HepG2 (cell line): Measurements from ENCODE around the gene PDLIM5. TPM values are rescaled to one million over a fixed set of nuclear protein-coding genes. Genes with fewer than 3 reads are reported as not detected.

ENCODE experiments used
- ATM ChIP-seq: fragments of 450-650 bp; IDR thresholded peaks from 2 replicates; pipeline ENCODE4 v1.7.1; 2017; ENCODE audit warnings: mild to moderate bottlenecking, borderline replicate concordance
- CEBPG ChIP-seq: IDR thresholded peaks from 2 replicates; pipeline ENCODE4 v1.6.1; 2016
- CENPT ChIP-seq: sonication (generic); formaldehyde crosslinking; IDR thresholded peaks from 2 replicates; pipeline ENCODE4 v1.8.0; 2022; ENCODE audit warnings: low read depth, mild to moderate bottlenecking, moderate library complexity, missing genetic modification reagents
- GATAD2A ChIP-seq: IDR thresholded peaks from 2 replicates; pipeline ENCODE4 v1.6.1; 2016
- HOXA7 ChIP-seq: sonication (generic); formaldehyde crosslinking; IDR thresholded peaks from 2 replicates; pipeline ENCODE4 v1.8.1; 2022; ENCODE audit warnings: mild to moderate bottlenecking, missing genetic modification reagents, moderate library complexity
- KLF12 ChIP-seq: sonication (generic); formaldehyde crosslinking; IDR thresholded peaks from 2 replicates; pipeline ENCODE4 v1.4.0; 2020; ENCODE audit warnings: missing genetic modification reagents, borderline replicate concordance
- MED1 ChIP-seq: sonication (generic); formaldehyde crosslinking; IDR thresholded peaks from 2 replicates; pipeline ENCODE4 v1.4.0; 2020; ENCODE audit warnings: missing genetic modification reagents
- MED8 ChIP-seq: sonication (generic); formaldehyde crosslinking; IDR thresholded peaks from 2 replicates; pipeline ENCODE4 v1.8.1; 2023; ENCODE audit warnings: mild to moderate bottlenecking, missing genetic modification reagents; ENCODE audit not compliant: insufficient replicate concordance
- POGK ChIP-seq: sonication (generic); formaldehyde crosslinking; conservative IDR thresholded peaks from 2 replicates; pipeline ENCODE4 v1.8.0; 2022; ENCODE audit warnings: mild to moderate bottlenecking, moderate library complexity, missing genetic modification reagents
- RELA ChIP-seq: sonication (generic); formaldehyde crosslinking; IDR thresholded peaks from 2 replicates; pipeline ENCODE4 v1.4.0; 2020; ENCODE audit warnings: missing genetic modification reagents
- RNF219 ChIP-seq: sonication (generic); formaldehyde crosslinking; IDR thresholded peaks from 2 replicates; pipeline ENCODE4 v1.5.0; 2020; ENCODE audit warnings: mild to moderate bottlenecking, missing genetic modification reagents
- SAP130 ChIP-seq: IDR thresholded peaks from 2 replicates; pipeline ENCODE4 v1.6.1; 2016; ENCODE audit warnings: low read depth
- SRSF4 ChIP-seq: fragments of 200-400 bp; formaldehyde crosslinking; IDR thresholded peaks from one replicate; pipeline ENCODE4 v1.6.1; 2018; ENCODE audit warnings: mild to moderate bottlenecking, low read depth, low read length, moderate library complexity; ENCODE audit not compliant: poor library complexity, severe bottlenecking
- SYNCRIP ChIP-seq: fragments of 200-400 bp; formaldehyde crosslinking; IDR thresholded peaks from 2 replicates; pipeline ENCODE4 v1.6.1; 2018; ENCODE audit warnings: mild to moderate bottlenecking, low read depth, low read length; ENCODE audit not compliant: insufficient read depth
- TERF1 ChIP-seq: sonication (generic); formaldehyde crosslinking; IDR thresholded peaks from 2 replicates; pipeline ENCODE4 v1.8.0; 2022; ENCODE audit warnings: mild to moderate bottlenecking, missing genetic modification reagents, moderate library complexity
- ZIK1 ChIP-seq: sonication (generic); formaldehyde crosslinking; IDR thresholded peaks from 2 replicates; pipeline ENCODE4 v1.5.0; 2020; ENCODE audit warnings: mild to moderate bottlenecking, low read depth, missing genetic modification reagents, borderline replicate concordance
- ZNF17 ChIP-seq: sonication (generic); formaldehyde crosslinking; IDR thresholded peaks from 2 replicates; pipeline ENCODE4 v1.5.0; 2020; ENCODE audit warnings: mild to moderate bottlenecking, missing genetic modification reagents
- ZNF225 ChIP-seq: sonication (generic); formaldehyde crosslinking; IDR thresholded peaks from 2 replicates; pipeline ENCODE4 v1.4.0; 2020; ENCODE audit warnings: mild to moderate bottlenecking, missing genetic modification reagents
- ZNF329 ChIP-seq: sonication (generic); formaldehyde crosslinking; IDR thresholded peaks from 2 replicates; pipeline ENCODE4 v1.9.0; 2021; ENCODE audit warnings: low read depth, mild to moderate bottlenecking, missing genetic modification reagents
- ZNF33B ChIP-seq: sonication (generic); formaldehyde crosslinking; IDR thresholded peaks from 2 replicates; pipeline ENCODE4 v1.5.1; 2020; ENCODE audit warnings: mild to moderate bottlenecking, missing genetic modification reagents
- ZNF567 ChIP-seq: sonication (generic); formaldehyde crosslinking; IDR thresholded peaks from 2 replicates; pipeline ENCODE4 v1.8.1; 2023; ENCODE audit warnings: mild to moderate bottlenecking, missing genetic modification reagents, borderline replicate concordance
- ZNF597 ChIP-seq: sonication (generic); formaldehyde crosslinking; IDR thresholded peaks from 2 replicates; pipeline ENCODE4 v1.5.0; 2020; ENCODE audit warnings: missing genetic modification reagents
- ZNF782 ChIP-seq: sonication (generic); formaldehyde crosslinking; IDR thresholded peaks from 2 replicates; pipeline ENCODE4 v1.4.0; 2020; ENCODE audit warnings: missing genetic modification reagents, mild to moderate bottlenecking, borderline replicate concordance
- ZNF790 ChIP-seq: sonication (generic); formaldehyde crosslinking; IDR thresholded peaks from 2 replicates; pipeline ENCODE4 v1.8.0; 2022; ENCODE audit warnings: missing genetic modification reagents, mild to moderate bottlenecking, borderline replicate concordance
- polyA plus RNA-seq, 8 experiments: library from polyadenylated mRNA; depleted of rRNA in 3 of 8; stranded (reverse) in 7 of 8; unstranded in 1 of 8; fragments of >200 nt; fragmentation: Illumina TruSeq in 4 of 8; extraction: Trizol in 4 of 8; gene quantifications; 2 replicates each; pipeline versions ENCODE4 v1.2.1 to v1.2.3, GENCODE V29; 2011 to 2016; ENCODE audit warnings: low read depth in 4 of 8, missing spikeins in 1 of 8, mixed read lengths in 1 of 8; ENCODE audit not compliant: insufficient read depth in 1 of 8
- total RNA-seq, 5 experiments: library from RNA; depleted of rRNA; stranded (reverse); fragments of >200 nt; fragmentation: Illumina TruSeq; extraction: Trizol; gene quantifications; 2 replicates each; pipeline ENCODE4 v1.2.3, GENCODE V29; 2016; ENCODE audit warnings: low read depth in 1 of 5

The PDLIM5 gene
- total and polyA plus RNA-seq, 2 of the 13 experiments (the other 11 are each of a cell fraction or from before 2014, with no cell fraction given): 52.8 to 119 TPM

GRCh38 chr4:94428884-94429283 lies 22.9 kb upstream of the PDLIM5 start (continued):
- TF ChIP-seq TERF1 (CRISPR knock-in tag): no peak
- TF ChIP-seq ZNF597 (CRISPR knock-in tag): no peak
- peak; percentile 97 for TF ChIP-seq GATAD2A (CRISPR knock-in tag)
- TF ChIP-seq ZNF329 (CRISPR knock-in tag): no peak
- TF ChIP-seq ZNF567: no peak
- TF ChIP-seq MED1 (CRISPR knock-in tag): peak; percentile 91
- no peak for TF ChIP-seq SRSF4
- TF ChIP-seq POGK (CRISPR knock-in tag): no peak
- TF ChIP-seq SAP130 (CRISPR knock-in tag): peak; percentile 77
- TF ChIP-seq CENPT (CRISPR knock-in tag): no peak
- no peak for TF ChIP-seq ATM
- no peak for TF ChIP-seq ZNF782 (CRISPR knock-in tag)
- no peak for TF ChIP-seq HOXA7
- TF ChIP-seq SYNCRIP: no peak
- TF ChIP-seq ZNF225: no peak
- no peak for TF ChIP-seq RNF219 (CRISPR knock-in tag)
- no peak for TF ChIP-seq ZNF33B (CRISPR knock-in tag)
- TF ChIP-seq ZIK1 (CRISPR knock-in tag): no peak
- no peak for TF ChIP-seq ZNF790 (CRISPR knock-in tag)
- peak; percentile 40; the same call in 1 of the 2 replicates for TF ChIP-seq CEBPG (CRISPR knock-in tag)
- no peak for TF ChIP-seq ZNF17 (CRISPR knock-in tag)
- TF ChIP-seq RELA (CRISPR knock-in tag): no peak
- no peak for TF ChIP-seq KLF12 (CRISPR knock-in tag)
- TF ChIP-seq MED8 (CRISPR knock-in tag): no peak
